GM11168 (cell line): ENCODE data around the gene CD3E.

Source experiments
- in situ Hi-C: fragments of 300-500 bp; cut with MboI; formaldehyde crosslinking; loops from one replicate; pipeline ENCODE4 v1.12.0; 2022; ENCODE audit warnings: low sequenced_read_pairs; ENCODE audit not compliant: unreplicated experiment

CD3E gene

DNA sequence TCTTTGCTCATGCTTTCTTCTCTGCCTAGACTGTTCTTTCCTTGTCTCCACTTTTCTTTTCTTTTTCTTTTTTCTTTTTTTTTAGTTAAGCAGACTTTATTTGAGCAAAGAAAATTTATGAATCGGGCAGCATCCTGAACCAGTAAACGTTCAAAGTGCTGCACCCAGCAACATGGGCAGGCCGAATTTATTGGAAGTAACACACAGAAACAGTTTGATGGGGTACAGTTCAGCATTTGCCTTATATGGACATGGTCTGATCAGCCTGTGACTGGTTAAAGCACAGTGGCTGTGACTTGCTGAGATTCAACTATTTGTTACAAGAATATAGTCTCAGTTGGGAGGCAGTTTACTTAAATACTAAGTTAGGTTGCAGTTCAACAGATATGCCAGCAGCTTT is 16.0 kb downstream of the CD3E start:
- in situ Hi-C loops = no loop called here

DNA sequence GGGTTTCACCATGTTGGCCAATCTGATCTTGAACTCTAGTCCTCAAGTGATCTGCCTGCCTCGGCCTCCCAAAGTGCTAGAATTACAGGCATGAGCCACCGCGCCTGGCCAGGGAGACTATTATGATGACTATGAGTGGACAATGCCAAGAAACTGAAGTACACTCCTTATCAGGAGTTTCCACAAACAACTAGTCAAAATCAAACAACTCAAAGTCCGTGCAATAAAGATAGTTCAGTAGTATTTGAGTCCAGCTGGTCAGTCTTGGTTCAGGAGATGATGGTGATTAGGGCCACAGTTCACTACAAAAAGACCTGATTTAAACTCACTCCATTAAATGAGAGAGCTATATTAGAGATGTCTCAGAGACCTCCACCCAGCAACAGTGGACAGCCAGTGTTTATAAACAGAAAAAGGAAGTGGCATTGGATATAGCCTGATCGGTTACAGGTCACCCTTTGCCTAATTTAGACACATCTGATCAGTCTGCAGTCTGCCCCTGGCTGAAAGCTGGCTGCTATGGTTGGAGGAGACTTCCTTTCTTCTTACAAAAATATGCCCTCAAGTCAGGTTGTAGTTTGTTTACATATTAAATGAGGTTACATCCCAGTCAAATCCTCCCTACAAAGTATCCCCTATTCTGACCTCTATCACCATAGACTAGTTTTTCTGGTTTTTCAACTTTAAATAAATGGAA is 17.0 kb downstream of the CD3E start:
- in situ Hi-C loops = no loop called here

DNA sequence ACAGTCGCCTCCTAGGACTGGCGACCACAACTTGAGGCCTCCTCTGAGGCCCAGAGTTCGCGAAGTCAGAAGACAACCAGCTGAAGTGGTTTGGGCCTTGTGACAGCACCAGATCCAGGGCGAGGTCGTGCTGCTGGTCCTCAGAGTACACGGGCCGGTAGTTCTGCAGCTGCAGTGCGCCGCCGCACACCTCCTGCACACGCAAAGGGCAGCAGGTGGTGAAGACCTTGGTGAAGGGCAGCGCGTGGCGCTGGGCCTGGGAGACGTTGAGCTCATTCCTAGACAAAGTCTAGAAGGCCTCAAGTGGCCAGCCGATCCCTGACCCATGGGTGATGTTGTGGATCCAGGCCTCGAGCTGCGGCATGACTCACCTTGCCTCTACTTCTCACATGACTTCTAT is 18.2 kb downstream of the CD3E start:
- in situ Hi-C loops = no loop called here

DNA sequence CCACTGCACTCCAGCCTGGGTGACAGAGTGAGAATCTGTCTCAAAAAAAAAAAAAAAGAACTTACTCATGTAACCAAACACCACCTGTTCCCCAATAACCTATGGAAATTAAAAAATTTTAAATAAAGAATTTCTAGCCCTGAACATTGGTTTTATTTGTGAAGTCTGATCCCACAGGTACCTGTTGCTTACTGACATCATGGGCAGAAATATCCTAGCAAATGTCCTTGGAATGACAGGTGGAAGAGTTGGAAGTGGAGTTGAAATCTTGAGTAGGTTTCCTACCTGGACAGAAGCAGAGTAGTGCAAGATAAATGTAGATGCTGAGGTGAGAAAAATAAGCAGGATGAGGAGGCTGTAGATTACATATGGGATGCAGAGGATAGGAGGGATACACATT is 20.8 kb downstream of the CD3E start:
- in situ Hi-C loops = no loop called here

DNA sequence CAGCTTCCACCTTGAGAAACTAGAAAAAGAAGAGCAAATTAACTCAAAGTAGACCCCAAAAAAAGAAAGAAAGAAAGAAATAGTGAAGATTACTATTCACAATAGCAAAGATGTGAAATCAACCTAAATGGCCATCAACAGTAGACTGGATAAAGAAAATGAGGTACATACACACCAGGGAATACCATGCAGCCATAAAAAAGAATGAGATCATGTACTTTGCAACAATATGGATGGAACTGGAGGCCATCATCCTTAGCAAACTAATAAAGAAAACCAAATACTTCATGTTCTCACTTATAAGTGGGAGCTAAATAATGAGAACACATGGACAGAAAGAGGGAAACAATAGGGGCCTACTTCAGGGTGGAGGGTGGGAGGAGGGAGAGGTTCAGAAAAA is 24.2 kb downstream of the CD3E start:
- in situ Hi-C loops = no loop called here

DNA sequence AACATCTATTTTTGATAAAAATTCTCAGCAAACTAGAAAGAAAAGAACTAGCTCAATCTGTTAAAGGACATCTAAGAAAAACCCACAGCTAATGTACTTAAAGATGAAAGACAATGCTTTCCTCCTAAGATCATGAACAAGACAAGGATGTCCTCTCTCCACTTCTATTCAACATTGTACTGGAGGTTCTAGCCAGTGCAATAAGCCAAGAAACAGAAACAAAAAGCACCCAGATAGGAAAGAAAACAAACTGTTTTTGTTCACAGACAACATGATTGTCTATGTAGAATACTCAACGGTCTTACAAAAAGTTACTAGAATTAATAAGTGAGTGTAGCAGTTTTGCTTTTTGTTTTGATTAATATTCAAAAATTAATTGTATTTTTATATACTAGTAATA is 30.2 kb downstream of the CD3E start:
- in situ Hi-C loops = no loop called here

DNA sequence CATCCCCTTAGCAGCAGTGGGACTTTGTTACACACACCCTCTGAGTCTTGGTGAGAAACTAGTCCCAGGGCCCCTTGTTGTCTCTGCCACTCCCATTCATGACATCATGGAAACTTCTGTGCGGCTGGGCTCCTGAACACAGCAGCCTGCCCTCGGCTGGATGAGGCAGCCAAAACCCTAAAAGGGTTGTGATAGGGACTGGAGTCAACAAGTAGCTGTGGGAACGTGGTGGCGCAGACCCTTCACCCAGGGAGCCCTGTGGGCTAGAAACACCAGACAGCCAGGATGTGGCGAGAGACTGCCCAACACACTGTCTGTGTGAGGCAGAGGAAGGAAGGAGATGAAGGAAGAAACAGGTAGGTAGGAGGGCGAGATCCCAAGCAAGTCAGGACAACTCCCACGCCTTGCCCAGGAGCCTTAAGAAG is 34.1 kb downstream of the CD3E start:
- in situ Hi-C loops = no loop called here

DNA sequence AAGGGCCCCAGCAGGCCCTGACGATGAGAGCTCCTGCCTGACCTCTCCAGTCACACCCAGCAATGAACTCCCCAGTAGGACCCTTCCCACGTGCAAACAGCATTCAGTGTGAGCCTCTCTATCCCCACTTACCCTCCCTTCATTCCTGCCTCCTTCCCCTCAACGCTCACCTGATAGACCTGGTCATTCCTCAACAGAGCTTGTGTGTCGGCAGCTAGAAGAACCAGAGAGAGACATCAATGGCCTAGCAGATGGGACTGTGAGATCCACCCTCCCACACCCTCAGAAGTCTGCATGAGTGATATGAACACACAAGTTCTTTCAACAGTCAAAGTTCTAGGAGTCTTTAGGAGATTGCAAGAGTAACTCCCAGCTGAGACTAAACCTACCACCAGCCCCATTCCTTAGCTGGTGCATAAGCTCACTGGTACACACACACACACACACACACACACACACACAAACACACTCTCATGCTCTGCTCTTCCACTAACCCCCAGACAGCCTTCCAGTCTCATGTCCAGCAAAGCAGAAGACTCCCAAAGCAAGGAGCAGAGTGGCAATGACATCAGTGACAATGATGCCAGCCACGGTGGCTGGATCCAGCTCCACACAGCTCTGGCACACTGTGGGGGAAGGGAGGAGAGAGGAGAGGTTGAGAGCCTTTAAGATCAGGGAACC is 34.9 kb downstream of the CD3E start:
- in situ Hi-C loops = no loop called here

DNA sequence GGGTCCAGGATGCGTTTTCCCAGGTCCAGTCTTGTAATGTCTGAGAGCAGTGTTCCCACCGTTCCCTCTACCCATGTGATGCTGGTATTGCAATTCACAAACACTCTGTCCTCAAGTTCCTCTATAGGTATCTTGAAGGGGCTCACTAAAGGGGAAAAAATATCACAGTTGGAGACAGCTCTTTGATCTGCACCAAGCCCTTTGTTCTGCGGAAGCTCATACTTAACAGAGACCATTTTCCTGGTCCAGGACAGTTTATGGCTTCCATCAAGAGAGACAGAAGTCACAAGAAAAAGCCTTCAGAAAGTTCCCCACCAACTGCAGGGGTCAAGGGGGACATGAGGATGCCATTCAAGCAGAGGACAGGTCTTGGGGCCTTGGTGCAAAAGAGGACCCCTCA is 35.9 kb downstream of the CD3E start:
- in situ Hi-C loops = no loop called here

DNA sequence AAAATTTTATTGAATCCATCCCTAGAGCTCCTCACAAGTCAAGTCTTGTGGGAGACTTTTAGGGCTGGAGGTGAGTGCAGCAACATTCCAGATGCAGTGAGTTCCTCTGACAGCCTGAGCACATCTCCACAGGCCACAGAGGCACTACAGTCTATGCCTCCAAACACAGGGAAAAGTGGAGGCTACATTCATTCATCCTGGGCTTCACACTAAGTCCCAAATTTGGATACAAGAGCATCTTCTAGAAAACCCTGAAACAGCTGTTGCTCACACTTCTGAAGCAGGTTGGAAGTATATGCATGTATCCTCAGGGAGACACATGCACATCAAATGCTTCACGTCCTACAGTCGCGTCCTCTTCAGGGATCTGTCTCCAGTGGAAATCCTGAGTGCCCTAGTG is 36.7 kb downstream of the CD3E start:
- in situ Hi-C loops = no loop called here

DNA sequence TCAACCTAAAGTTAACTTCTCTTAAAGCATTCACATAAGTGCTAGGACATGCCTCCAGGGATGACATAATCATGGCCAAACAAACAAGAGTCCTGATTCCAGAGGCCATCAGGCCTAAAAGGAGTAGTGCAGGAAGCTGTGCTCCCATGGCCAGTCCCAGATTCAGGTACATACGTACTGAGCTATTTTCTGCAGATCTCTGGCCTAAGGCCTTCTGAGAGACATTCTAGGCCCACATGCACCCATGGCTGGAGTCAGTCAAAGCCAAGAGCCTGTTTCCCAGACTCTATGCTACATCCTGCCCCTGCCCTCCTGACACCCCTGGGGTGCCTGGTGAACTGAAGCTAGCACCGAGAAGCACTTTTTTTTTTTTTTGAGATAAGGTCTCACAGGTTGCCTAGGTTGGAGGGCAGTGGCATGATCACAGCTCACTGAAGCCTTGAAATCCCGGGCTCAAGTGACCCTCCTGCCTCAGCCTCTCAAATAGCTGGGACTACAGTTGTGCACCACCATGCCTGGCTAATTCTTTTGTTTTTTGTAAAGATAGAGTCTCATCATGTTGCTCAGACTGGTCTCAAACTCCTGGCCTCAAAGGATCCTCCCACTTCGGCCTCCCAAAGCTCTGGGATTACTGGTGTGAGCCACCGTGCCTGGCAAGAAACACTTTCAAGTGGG is 37.4 kb downstream of the CD3E start:
- in situ Hi-C loops = no loop called here

DNA sequence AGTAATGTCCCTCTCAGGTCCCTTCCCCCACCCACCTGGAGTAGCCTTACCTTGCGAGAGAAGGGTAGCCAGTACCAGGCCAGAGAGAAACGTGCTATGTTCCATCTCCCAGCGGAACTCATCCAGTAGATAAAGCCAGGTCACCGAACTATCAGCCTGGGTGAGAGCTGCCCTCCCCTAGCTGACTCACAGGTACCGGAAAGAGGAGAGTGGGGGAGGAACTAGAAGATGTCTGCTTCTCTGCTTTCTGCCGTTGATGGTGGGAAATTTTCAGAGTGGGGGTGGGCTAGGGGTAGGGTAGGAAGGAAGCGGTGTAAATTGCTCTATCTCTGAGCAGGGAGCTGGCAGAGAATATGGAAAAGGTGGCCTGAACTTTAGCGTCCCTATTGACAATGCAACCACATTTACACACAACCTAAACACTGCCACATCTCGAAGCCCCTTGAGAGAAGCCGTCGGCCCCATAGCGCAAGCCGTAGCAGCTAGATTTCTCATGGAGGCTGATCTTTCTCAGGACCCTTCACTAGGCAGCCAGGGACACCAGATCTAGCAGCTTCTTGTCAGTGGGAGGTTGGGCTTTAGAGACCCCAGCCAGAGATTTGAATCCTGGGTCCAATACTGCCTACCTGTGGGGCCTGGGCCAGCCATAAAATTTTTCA is 38.1 kb downstream of the CD3E start, which contains the start of gene CD3D:
TSS of gene CD3D (minus strand) at position 203 of the 659 bp plus-strand sequence. CDS start at position 105, 98 bp downstream.
- in situ Hi-C loops = no loop called here

DNA sequence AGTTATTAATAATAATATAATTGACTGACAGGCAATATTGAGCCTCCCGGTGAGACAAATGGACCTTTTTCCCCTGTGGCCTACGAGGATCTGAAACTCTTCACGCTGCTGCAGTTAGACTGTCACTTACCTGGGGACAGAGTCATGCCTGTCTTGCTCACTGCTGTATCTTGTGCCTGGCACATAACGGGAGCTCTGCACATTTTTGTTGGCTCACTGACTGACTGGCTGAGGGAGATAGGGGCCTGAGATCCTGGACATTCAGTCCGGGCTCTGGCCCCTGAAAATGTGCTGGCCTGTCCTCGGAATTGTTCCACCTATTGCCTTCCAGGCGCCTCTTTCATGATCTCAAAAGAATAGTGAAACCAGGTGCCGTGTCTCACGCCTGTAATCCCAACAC is 38.7 kb downstream of the CD3E start:
- in situ Hi-C loops = no loop called here

DNA sequence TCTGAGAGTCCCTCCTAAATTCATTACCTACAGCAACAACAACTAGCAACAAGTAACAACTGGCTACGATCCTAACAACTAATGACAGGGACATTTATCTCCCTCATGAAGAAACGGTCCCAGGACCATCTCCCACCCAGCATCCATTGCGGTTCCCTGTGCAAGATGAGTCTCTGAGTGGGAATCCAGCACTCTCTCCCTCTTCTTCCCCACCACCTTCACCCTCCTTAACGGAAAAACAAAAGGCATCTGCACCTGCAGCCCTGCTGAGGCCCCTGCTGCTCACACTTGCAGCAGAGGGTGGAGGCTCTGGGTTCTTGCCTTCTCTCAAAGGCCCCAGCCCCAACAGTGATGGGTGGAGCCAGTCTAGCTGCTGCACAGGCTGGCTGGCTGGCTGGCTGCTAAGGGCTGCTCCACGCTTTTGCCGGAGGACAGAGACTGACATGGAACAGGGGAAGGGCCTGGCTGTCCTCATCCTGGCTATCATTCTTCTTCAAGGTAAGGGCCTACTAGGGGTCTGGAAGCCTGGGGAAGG is 39.5 kb downstream of the CD3E start, which contains the start of gene CD3G:
TSS of gene CD3G (plus strand) at position 364 of the 535 bp plus-strand sequence. CDS start at position 444, 80 bp downstream.
- in situ Hi-C loops = no loop called here

DNA sequence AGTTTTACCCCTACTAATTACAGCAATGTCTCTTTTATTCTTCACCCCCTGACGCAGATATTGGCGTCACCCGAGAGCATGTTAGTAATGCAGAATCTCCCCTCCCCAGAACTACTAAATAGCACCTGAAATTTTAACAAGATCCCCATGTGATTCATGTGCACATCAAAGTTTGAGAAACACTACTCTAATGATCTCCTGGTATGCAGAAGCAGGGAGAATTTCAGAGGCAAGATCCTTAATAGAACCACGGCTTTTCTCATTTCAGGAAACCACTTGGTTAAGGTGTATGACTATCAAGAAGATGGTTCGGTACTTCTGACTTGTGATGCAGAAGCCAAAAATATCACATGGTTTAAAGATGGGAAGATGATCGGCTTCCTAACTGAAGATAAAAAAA is 44.9 kb downstream of the CD3E start:
- in situ Hi-C loops = no loop called here

DNA sequence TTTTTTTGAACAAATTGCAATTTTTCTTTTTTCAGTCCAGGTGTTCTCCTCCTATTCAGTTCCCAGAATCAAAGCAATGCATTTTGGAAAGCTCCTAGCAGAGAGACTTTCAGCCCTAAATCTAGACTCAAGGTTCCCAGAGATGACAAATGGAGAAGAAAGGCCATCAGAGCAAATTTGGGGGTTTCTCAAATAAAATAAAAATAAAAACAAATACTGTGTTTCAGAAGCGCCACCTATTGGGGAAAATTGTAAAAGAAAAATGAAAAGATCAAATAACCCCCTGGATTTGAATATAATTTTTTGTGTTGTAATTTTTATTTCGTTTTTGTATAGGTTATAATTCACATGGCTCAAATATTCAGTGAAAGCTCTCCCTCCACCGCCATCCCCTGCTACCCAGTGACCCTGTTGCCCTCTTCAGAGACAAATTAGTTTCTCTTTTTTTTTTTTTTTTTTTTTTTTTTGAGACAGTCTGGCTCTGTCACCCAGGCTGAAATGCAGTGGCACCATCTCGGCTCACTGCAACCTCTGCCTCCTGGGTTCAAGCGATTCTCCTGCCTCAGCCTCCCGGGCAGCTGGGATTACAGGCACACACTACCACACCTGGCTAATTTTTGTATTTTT is 48.7 kb downstream of the CD3E start:
- in situ Hi-C loops = loop anchor here (5.0 kb wide), 1 partner anchor 156 kb away; no protein-coding TSS in a partner anchor

DNA sequence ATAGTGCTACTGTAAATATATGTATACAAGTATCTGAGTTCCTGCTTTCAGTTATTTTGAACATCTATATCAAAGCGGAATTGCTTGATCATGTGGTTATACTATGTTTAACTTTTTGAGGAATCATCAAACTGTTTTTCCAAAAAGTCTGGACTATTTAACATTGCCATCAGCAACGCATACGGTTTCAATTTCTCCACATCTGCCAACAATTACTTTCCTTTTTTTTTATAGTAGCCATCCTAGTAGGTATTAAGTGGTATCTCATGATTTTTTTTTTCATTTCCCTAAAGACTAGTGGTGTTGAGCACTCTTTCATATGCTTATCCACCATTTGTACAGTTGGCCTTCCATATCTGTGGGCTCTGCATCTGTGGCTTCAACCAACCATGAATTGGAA is 53.5 kb downstream of the CD3E start:
- in situ Hi-C loops = no loop called here

DNA sequence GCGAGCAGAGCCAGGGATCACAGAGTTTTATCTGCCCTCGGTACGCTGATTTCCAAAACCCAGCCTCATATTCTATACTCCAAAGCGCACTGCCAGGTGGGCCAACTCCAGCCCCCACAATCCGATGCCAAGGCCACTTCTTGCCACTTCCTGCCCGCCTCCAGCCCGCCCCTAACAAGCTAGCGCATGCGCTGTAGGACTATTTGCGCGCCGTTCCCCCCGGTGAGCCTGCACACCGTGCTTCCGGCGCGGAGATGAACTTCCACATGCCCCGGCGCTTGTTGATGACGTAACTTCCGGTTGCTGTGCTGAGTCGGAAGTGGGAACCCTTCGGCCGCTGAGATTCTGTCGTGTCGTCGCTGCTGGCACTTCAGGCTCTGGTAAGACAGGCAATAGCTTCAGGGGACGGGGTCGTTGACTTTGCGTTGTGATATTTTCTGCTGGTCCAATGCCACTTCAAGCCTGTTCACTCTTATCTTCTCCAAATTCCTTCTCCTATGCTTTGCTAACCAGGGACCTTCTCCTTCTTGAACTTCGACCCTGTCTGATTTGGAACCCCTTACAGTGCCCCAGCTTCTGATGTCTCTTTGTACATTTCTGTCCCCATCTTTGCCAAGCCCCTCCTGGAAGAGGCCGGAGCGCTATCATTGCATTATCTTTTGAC is 54.9 kb downstream of the CD3E start, which contains the start of gene UBE4A:
TSS of gene UBE4A (plus strand) at position 306 of the 664 bp plus-strand sequence. CDS start 5,481 bp downstream, outside the sequence.
- in situ Hi-C loops = no loop called here

DNA sequence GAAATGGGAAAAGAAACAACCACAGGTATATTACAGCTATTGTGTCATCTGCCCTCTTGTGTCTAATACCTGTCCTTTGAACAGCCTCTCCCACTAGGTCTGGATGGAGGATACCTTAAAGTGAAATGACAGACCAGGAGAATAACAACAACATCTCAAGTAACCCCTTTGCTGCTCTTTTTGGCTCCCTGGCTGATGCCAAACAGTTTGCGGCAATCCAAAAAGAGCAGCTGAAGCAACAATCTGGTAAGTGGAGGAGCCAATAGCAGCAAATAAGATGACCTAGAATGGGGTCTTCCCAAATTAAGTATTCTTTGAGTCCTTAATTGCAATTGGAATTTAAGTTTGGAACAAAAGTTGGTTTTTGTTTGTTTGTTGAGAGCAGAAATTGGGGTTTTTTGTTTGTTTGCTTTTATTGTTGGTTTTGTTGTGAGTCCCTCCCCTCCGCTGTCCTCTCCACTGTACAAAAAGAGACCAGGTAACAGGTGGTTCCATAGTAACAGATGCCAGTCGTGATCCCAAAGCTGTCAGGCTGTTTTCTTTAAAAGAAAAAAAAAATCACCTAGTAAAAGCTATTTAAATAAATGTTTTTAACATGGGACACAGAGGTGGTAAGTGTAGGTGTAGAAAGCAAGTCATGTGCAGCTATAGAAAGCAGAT is 60.6 kb downstream of the CD3E start:
- in situ Hi-C loops = no loop called here
